Occipital lobe (tissue), 2 donors: ENCODE data around the gene MAPK13. TPM values are rescaled to one million over a fixed set of nuclear protein-coding genes. Genes with fewer than 3 reads are reported as not detected.
"Not testable (repeated sequence)": the region's sequence is repeated elsewhere in the genome, so short reads cannot be mapped to it uniquely, and the experiment has no call there.

Source experiments
- DNase-seq: peaks from one replicate; lab custom pipeline; 2025; lab: John Stamatoyannopoulos, UW
- total RNA-seq: library from RNA; depleted of rRNA; stranded (reverse); fragments of >200 nt; gene quantifications from one replicate; pipeline ENCODE4 v1.2.3, GENCODE V29; 2014

The MAPK13 gene
- total RNA-seq, 1 donor from 2014 or later = 3.0 TPM

- no peak for DNase-seq
Measured at GRCh38 chr6:36127462-36128016, 2.8 kb upstream of the MAPK13 start.

GRCh38 chr6:36128073-36128472 is 2.2 kb upstream of the MAPK13 start:
- DNase-seq = no peak

GRCh38 chr6:36128793-36129192 is 1.5 kb upstream of the MAPK13 start:
- DNase-seq = no peak

GRCh38 chr6:36129334-36129733 is 979 bp upstream of the MAPK13 start:
- DNase-seq = not testable (repeated sequence)

- DNase-seq = no peak
Measured at GRCh38 chr6:36130667-36131510, 576 bp downstream of the MAPK13 start.

- peak; percentile 34 for DNase-seq
Measured at GRCh38 chr6:36131511-36132245, 1.4 kb downstream of the MAPK13 start.

- no peak for DNase-seq
Measured at GRCh38 chr6:36132246-36132895, 2.1 kb downstream of the MAPK13 start.

GRCh38 chr6:36133148-36133547 is 2.8 kb downstream of the MAPK13 start:
- DNase-seq = no peak

GRCh38 chr6:36133912-36134311 is 3.6 kb downstream of the MAPK13 start:
- no peak for DNase-seq

GRCh38 chr6:36135053-36135731 is 4.9 kb downstream of the MAPK13 start:
- no peak for DNase-seq

GRCh38 chr6:36136034-36136433 is 5.7 kb downstream of the MAPK13 start:
- no peak for DNase-seq

GRCh38 chr6:36136551-36136950 is 6.2 kb downstream of the MAPK13 start:
- DNase-seq = no peak

GRCh38 chr6:36138667-36139066 is 8.4 kb downstream of the MAPK13 start:
- no peak for DNase-seq

- no peak for DNase-seq
Measured at GRCh38 chr6:36139431-36139830, 9.1 kb downstream of the MAPK13 start.

GRCh38 chr6:36139991-36140710 is 9.8 kb downstream of the MAPK13 start:
- peak; percentile 51 for DNase-seq

- no peak for DNase-seq
Measured at GRCh38 chr6:36141091-36141490, 10.8 kb downstream of the MAPK13 start.

GRCh38 chr6:36141961-36142360 is 11.6 kb downstream of the MAPK13 start:
- DNase-seq = no peak

GRCh38 chr6:36142971-36143838 is 12.9 kb downstream of the MAPK13 start:
- DNase-seq = no peak

- no peak for DNase-seq
Measured at GRCh38 chr6:36145495-36145894, 15.2 kb downstream of the MAPK13 start.

- no peak for DNase-seq
Measured at GRCh38 chr6:36147294-36147693, 17.0 kb downstream of the MAPK13 start.
